Progenitor cell of endocrine pancreas (in vitro differentiated cells): Measurements from ENCODE around the gene FILIP1. TPM values are rescaled to one million over a fixed set of nuclear protein-coding genes. Genes with fewer than 3 reads are reported as not detected.

ENCODE experiments used
- DNase-seq: peaks from one replicate; pipeline ENCODE4 v3.0.0; 2021; ENCODE audit warnings: low spot score; ENCODE audit not compliant: unreplicated experiment
- H3K27ac Mint-ChIP-seq: 2 replicates; pipeline ENCODE4 v1.8.0; 2021; ENCODE audit warnings: mild to moderate bottlenecking, moderate library complexity, mixed read lengths
- H3K27me3 Mint-ChIP-seq: 2 replicates; pipeline ENCODE4 v1.8.0; 2021; ENCODE audit warnings: mixed read lengths
- H3K36me3 Mint-ChIP-seq: 2 replicates; pipeline ENCODE4 v1.8.0; 2022; ENCODE audit warnings: mixed read lengths; ENCODE audit not compliant: insufficient read depth
- H3K4me1 Mint-ChIP-seq: 2 replicates; pipeline ENCODE4 v1.8.0; 2021; ENCODE audit warnings: low read depth, mixed read lengths
- H3K4me3 Mint-ChIP-seq: 2 replicates; pipeline ENCODE4 v1.8.0; 2021; ENCODE audit warnings: low read depth, mild to moderate bottlenecking, moderate library complexity, mixed read lengths
- H3K9me3 Mint-ChIP-seq: 2 replicates; pipeline ENCODE4 v1.8.0; 2021; ENCODE audit warnings: low read depth, mixed read lengths
- CTCF ChIP-seq: fragments of 200-600 bp; sonication (generic); IDR thresholded peaks from one replicate; pipeline ENCODE4 v1.5.0; 2021; ENCODE audit warnings: antibody characterized with exemption, mild to moderate bottlenecking; ENCODE audit not compliant: unreplicated experiment
- total RNA-seq: library from RNA; stranded (reverse); gene quantifications from 2 replicates; pipeline ENCODE4 v1.2.1, GENCODE V29; 2021

FILIP1 gene
- total RNA-seq, 1 donor from 2014 or later, result 0.31 TPM

- Mint-ChIP-seq H3K9me3 (peaks cover 5% of the 10 kb centered on the region), H3K27me3 (no peaks in the 10 kb centered on the region), H3K36me3 (peaks cover 25% of the 10 kb centered on the region), H3K4me3 (no peak overlapping the region), H3K27ac (peak overlapping the region; percentile 86), H3K4me1 (peaks cover 21% of the 10 kb centered on the region)
- TF ChIP-seq CTCF, result no peak
- DNase-seq, result no peak
These were observed 225.2 kb downstream of the FILIP1 start for GRCh38 chr6:75268121-75268987.

- Mint-ChIP-seq H3K36me3 (peaks cover 21% of the 10 kb centered on the region), H3K4me1 (peaks cover 21% of the 10 kb centered on the region), H3K27me3 (no peaks in the 10 kb centered on the region), H3K9me3 (peaks cover 2% of the 10 kb centered on the region), H3K4me3 (no peak overlapping the region), H3K27ac (no peak overlapping the region)
- no peak for DNase-seq
- TF ChIP-seq CTCF, result no peak
These were observed 226.1 kb downstream of the FILIP1 start for GRCh38 chr6:75267461-75267860.

- H3K27me3 Mint-ChIP-seq, result no peaks in the 10 kb centered on the region
- H3K4me3 Mint-ChIP-seq, result no peak overlapping the region
- peak; percentile 94 for TF ChIP-seq CTCF
- peaks cover 16% of the 10 kb centered on the region for H3K36me3 Mint-ChIP-seq
- H3K9me3 Mint-ChIP-seq, result no peaks in the 10 kb centered on the region
- no peak for DNase-seq
- peaks cover 21% of the 10 kb centered on the region for H3K4me1 Mint-ChIP-seq
- no peak overlapping the region for H3K27ac Mint-ChIP-seq
These were observed 226.8 kb downstream of the FILIP1 start for GRCh38 chr6:75266716-75267291.

GRCh38 chr6:75263401-75263750 lies 230.2 kb downstream of the FILIP1 start:
- Mint-ChIP-seq H3K27me3 (no peaks in the 10 kb centered on the region), H3K27ac (no peak overlapping the region), H3K4me1 (peaks cover 12% of the 10 kb centered on the region), H3K9me3 (no peaks in the 10 kb centered on the region), H3K36me3 (peaks cover 10% of the 10 kb centered on the region), H3K4me3 (no peak overlapping the region)
- DNase-seq, result no peak
- TF ChIP-seq CTCF, result no peak

- Mint-ChIP-seq H3K36me3 (peaks cover 10% of the 10 kb centered on the region), H3K4me1 (peaks cover 7% of the 10 kb centered on the region), H3K27me3 (no peaks in the 10 kb centered on the region), H3K9me3 (no peaks in the 10 kb centered on the region), H3K27ac (no peak overlapping the region), H3K4me3 (no peak overlapping the region)
- TF ChIP-seq CTCF, result no peak
- DNase-seq, result no peak
These were observed 230.7 kb downstream of the FILIP1 start for GRCh38 chr6:75262716-75263400.
